ENCODE results near the gene HSH2D.
"Not testable (repeated sequence)": the region's sequence is repeated elsewhere in the genome, so short reads cannot be mapped to it uniquely, and the experiment has no call there.

The HSH2D gene

GRCh38 chr19:16143399-16144215 is at the start of gene HSH2D:
TSS of gene HSH2D (plus strand) at chr19:16143685. CDS start at chr19:16148751, 5,066 bp downstream.
- DNase-seq: peak; percentile 96 to 98

GRCh38 chr19:16094360-16095070 is 49.0 kb upstream of the HSH2D start:
- no peak for DNase-seq

- DNase-seq: no peak
These were observed 48.4 kb upstream of the HSH2D start for GRCh38 chr19:16095071-16095571.

- DNase-seq: no peak
These were observed 47.1 kb upstream of the HSH2D start for GRCh38 chr19:16096280-16096855.

GRCh38 chr19:16098416-16098768 is 45.1 kb upstream of the HSH2D start:
- no peak for DNase-seq

GRCh38 chr19:16098821-16099220 is 44.7 kb upstream of the HSH2D start:
- no peak for DNase-seq

GRCh38 chr19:16099314-16099965 is 44.0 kb upstream of the HSH2D start:
- not testable (repeated sequence) for DNase-seq

GRCh38 chr19:16100524-16100923 is 43.0 kb upstream of the HSH2D start:
- no peak for DNase-seq

- DNase-seq: no peak
These were observed 38.8 kb upstream of the HSH2D start for GRCh38 chr19:16104722-16105121.

- DNase-seq: no peak
These were observed 37.4 kb upstream of the HSH2D start for GRCh38 chr19:16106121-16106520.

GRCh38 chr19:16111160-16111908 is 32.2 kb upstream of the HSH2D start, which contains the start of gene RAB8A:
TSS of gene RAB8A (plus strand) at chr19:16111889. CDS start at chr19:16111902, 13 bp downstream.
- DNase-seq: peak; percentile 99

- DNase-seq: no peak
These were observed 31.4 kb upstream of the HSH2D start for GRCh38 chr19:16111909-16112752.

GRCh38 chr19:16112778-16113177 is 30.7 kb upstream of the HSH2D start:
- DNase-seq: no peak

- no peak for DNase-seq
These were observed 29.8 kb upstream of the HSH2D start for GRCh38 chr19:16113727-16114126.

GRCh38 chr19:16115301-16116039 is 28.0 kb upstream of the HSH2D start:
- no peak for DNase-seq

- no peak for DNase-seq
These were observed 27.4 kb upstream of the HSH2D start for GRCh38 chr19:16116067-16116466.

- peak in 1 of 2 donors; percentile 37 for DNase-seq
These were observed 25.9 kb upstream of the HSH2D start for GRCh38 chr19:16117594-16118033.

- peak; percentile 57 to 85 for DNase-seq
These were observed 24.9 kb upstream of the HSH2D start for GRCh38 chr19:16118489-16119033.

- peak; percentile 62 to 70 for DNase-seq
These were observed 24.2 kb upstream of the HSH2D start for GRCh38 chr19:16119075-16119857.
